Fibroblast of villous mesenchyme (primary cell): ENCODE measurements around the gene B9D1. TPM values are rescaled to one million over a fixed set of nuclear protein-coding genes. Genes with fewer than 3 reads are reported as not detected.

Experiments
- DNase-seq: peaks from one replicate; pipeline ENCODE4 v3.0.0-alpha.2; 2010; ENCODE audit warnings: low read depth
- H3K4me3 ChIP-seq: 2 replicates; pipeline ENCODE4 v1.5.1; 2011; ENCODE audit warnings: low read depth, mild to moderate bottlenecking, low read length
- total RNA-seq: library from RNA; depleted of rRNA; stranded (reverse); fragments of >200 nt; gene quantifications from 2 replicates; pipeline ENCODE4 v1.2.3, GENCODE V29; 2012
- TF ChIP-seq, protein P1 (sequence below): IDR thresholded peaks from 2 replicates; pipeline ENCODE4 v1.5.1; 2012; ENCODE audit warnings: low read depth, mild to moderate bottlenecking, low read length; ENCODE audit not compliant: insufficient read depth

B9D1 gene
- total RNA-seq, 1 donor: 40.2 TPM

DNA sequence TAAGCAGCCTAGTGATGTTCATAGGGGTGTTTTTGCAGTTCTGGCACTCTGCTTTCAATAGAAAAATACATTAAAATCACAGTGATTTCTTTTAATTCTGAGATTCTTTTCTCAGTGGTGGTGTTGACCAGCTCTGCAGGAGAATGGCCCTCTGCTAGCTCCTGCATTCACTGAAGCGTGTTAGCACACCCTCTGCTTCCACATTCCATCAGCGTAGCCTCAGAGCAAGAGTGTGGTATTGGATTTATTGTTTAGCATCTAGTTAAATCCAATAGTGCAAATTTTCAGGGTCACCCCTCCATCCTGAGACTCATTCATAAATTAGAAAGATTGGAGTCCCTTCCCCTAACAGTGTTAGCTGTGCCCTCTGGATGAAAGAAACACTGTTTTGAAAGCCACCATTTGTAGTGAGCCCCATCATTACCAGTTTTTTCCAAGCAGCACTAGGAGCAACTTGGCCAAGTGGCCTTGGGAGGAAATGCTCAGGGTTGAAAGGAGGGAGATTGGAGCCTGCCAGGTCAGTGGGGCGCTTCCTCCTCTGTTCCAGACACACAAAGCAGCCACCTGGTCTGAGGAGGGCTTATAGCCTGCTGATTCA, 45.7 kb downstream of the B9D1 start:
- H3K4me3 ChIP-seq: no peak overlapping the region
- TF ChIP-seq, protein P1, sequence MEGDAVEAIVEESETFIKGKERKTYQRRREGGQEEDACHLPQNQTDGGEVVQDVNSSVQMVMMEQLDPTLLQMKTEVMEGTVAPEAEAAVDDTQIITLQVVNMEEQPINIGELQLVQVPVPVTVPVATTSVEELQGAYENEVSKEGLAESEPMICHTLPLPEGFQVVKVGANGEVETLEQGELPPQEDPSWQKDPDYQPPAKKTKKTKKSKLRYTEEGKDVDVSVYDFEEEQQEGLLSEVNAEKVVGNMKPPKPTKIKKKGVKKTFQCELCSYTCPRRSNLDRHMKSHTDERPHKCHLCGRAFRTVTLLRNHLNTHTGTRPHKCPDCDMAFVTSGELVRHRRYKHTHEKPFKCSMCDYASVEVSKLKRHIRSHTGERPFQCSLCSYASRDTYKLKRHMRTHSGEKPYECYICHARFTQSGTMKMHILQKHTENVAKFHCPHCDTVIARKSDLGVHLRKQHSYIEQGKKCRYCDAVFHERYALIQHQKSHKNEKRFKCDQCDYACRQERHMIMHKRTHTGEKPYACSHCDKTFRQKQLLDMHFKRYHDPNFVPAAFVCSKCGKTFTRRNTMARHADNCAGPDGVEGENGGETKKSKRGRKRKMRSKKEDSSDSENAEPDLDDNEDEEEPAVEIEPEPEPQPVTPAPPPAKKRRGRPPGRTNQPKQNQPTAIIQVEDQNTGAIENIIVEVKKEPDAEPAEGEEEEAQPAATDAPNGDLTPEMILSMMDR: no peak
- DNase-seq: no peak

DNA sequence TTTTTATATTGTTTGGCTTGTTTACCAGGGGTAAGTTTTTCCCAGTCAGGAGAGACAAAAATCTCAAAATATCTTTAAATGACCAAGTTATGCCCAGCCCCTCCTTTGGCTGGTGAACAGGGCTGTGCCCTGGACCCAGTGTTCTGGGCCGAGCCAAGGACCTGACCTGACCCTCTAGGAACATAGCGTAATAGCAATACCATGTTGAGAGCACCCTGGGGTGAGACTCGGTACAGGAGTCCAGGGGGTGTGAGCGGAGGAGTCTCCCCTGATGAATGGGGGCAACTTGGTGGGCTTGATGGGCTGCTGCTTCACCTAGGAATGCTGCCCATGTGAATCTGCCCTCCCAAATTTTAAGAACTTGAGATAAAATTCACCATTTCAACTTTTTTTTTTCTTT, 47.4 kb downstream of the B9D1 start:
- TF ChIP-seq, protein P1: no peak
- no peak for DNase-seq
- H3K4me3 ChIP-seq: no peak overlapping the region

DNA sequence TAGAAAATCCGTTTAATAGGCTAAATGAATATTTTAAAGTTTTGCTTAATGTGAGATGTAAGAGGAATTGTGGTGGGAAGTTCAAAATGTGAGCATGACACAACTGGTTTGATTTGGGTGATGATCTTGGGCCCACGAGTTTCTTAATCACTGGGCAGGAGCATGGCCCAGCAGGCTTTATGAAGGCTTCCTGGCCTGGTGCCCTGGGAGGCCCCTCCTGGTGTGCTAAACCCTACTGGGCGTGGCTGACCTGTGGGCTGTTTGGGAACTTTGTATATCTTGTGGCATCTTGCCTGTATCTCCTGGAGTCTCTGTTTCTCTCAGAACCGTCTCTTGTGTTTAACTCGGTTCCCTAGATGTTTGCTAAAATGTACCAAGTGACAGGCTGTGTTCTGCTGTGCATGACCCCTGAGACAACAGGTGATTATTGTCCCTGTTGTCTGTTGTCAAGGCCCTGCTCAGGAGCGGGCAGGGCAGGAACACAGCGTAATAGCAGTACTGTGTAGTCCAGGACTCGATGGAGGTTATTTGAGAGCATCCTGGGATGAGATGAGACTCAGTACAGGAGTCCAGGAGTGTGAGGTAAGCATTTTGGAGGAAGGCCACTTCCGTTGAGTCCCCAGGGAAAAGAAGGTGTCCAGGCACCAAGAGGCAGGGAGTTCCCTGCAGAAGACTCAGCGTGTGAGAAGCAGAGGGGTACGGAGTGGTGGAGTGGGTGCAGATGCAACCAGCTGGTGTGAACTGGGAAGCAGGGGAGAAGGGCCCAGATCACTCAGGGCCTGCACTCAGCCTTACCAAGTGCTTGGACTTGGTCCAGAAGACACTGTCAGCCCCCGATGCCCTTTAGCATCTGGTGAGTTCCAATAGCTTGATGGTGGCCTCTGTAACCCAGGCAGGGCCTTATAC, 48.5 kb downstream of the B9D1 start:
- peak; percentile 55 for DNase-seq
- TF ChIP-seq, protein P1: no peak
- H3K4me3 ChIP-seq: no peak overlapping the region

DNA sequence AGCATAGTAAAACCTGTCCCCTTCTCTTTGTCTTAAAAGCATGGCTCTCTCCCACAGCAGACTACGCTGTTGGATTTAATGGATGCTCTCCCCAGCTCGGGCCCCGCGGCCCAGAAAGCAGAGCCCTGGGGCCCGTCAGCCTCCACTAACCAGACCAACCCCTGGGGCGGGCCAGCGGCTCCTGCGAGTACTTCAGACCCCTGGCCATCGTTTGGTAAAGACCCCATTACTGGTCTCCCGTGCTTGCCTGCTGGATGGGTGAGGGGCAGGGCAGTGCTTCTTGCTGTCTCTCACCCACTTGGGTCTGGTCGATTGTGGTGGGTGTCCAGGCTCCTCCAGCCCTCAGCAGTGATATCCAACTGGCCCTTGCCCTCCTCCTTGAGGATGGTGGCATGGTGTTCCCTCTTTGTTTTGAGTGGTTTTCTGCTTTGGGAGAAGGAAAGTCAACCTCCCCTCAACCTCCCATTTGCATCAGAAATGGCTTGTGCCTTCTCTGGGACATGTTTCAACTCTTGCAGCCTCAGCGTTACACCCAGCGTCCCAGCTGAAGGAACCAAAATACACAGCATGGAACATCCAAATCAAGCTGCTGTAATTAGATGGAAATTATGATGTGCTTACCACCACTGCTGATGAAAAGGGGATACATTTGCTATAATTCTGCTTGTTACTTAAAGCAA, 49.3 kb downstream of the B9D1 start:
- no peak overlapping the region for H3K4me3 ChIP-seq

DNA sequence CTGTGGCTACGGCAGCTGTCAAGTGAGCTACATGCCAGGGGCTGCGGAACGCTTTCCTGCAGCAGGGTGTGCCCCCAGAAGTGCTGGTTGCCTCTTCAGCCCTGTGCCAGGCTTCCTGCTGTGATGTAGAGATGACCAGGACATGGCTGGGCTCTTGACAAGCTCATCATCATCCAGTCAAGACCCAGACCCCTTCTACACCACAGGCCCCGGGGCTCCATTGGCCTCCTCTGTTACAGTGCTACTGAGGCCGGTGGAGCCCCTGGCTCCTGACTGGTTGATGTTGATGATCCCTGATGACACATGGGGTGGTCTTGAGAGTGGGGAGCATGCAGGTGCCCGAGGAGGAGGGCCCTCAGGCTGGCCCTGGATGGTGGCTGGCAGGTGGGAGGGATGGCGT, 50.1 kb downstream of the B9D1 start:
- TF ChIP-seq, protein P1: no peak
- H3K4me3 ChIP-seq: no peak overlapping the region
- no peak for DNase-seq

More for the DNA sequence above, 49.3 kb downstream of the B9D1 start:
- no peak for DNase-seq
- TF ChIP-seq, protein P1: no peak

DNA sequence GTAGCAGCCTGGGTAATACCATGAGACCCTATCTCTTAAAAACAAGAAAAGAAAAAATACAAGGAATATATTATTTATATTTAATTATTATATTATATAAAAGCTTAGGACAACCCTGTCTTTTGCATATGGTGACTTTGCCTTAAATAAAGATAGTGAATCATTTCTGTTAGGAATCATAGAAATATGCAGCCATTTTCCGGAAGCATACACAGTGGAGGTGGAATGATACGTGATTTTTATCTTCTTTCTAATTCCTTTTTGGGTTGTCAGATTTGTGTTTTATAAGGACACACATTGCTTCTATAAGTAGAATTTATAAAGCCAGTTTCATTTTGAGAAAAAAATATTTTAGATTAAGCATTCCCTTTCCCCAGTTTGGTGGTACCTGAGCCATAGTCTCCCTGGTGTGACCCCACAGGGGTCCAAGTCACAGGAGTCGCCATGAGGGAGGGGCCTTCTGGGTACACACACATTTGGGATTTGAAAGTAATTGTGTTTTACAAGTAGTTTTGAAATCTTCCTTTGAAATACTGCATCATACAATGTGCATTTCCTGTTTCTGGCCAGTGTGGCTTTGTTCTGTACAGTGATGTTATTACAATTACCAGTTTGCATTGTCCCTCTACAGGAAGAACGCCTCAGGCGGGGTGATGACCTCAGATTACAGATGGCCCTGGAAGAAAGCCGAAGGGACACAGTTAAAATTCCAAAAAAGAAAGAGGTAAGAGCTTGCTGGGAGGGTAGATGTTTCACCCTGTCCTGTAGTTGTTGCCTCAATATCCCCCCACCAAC, 50.9 kb downstream of the B9D1 start:
- no peak for DNase-seq
- no peak overlapping the region for H3K4me3 ChIP-seq
- TF ChIP-seq, protein P1: no peak
